Heart left ventricle (tissue), 16 donors: ENCODE measurements around the gene RBBP5. TPM values are rescaled to one million over a fixed set of nuclear protein-coding genes. Genes with fewer than 3 reads are reported as not detected.

Experiments used
- ATAC-seq, 4 donors: fragments of 200-7000 bp; cut with Tn5 transposase; one replicate each; pipeline ENCODE4 v1.9.1; 2020 to 2022; ENCODE audit warnings: moderate library complexity in 4 of 4, mild to moderate bottlenecking in 3 of 4, moderate number of reproducible peaks in 1 of 4
- DNase-seq, 5 donors: peaks; one replicate each; pipeline ENCODE4 v3.0.0-alpha.2; 2020
- H3K27ac ChIP-seq, 12 donors: fragments of 200-600 bp; sonication (generic) in 4 of 12; one replicate each; pipeline versions ENCODE4 v1.5.0 to v1.8.0; 2016 to 2022; ENCODE audit warnings: mild to moderate bottlenecking in 2 of 12
- H3K27me3 ChIP-seq, 9 donors: fragments of 200-600 bp; sonication (generic) in 2 of 9; one replicate each; pipeline versions ENCODE4 v1.5.1 to v1.8.0; 2016 to 2022; ENCODE audit warnings: mild to moderate bottlenecking in 3 of 9
- H3K36me3 ChIP-seq, 9 donors: fragments of 200-600 bp; sonication (generic) in 2 of 9; one replicate each; pipeline versions ENCODE4 v1.5.0 to v1.8.0; 2018 to 2022; ENCODE audit warnings: mild to moderate bottlenecking in 2 of 9
- H3K4me1 ChIP-seq, 12 donors: fragments of 200-600 bp; sonication (generic) in 4 of 12; one replicate each; pipeline versions ENCODE4 v1.5.0 to v1.8.0; 2016 to 2022; ENCODE audit warnings: mild to moderate bottlenecking in 3 of 12
- H3K4me3 ChIP-seq, 12 donors: fragments of 200-600 bp; sonication (generic) in 4 of 12; one replicate each; pipeline versions ENCODE4 v1.5.0 to v1.8.0; 2017 to 2022; ENCODE audit warnings: mild to moderate bottlenecking in 9 of 12, moderate library complexity in 4 of 12
- H3K9me3 ChIP-seq, 12 donors: fragments of 200-600 bp; sonication (generic) in 4 of 12; one replicate each; pipeline versions ENCODE4 v1.5.0 to v1.8.0; 2016 to 2022; ENCODE audit warnings: mild to moderate bottlenecking in 1 of 12
- POLR2A ChIP-seq, 2 donors: fragments of 450-650 bp; IDR thresholded peaks; one replicate each; pipeline ENCODE4 v1.6.1; 2017; ENCODE audit warnings: antibody characterized with exemption in 2 of 2, mild to moderate bottlenecking in 2 of 2, moderate library complexity in 2 of 2
- WGBS, 4 donors: extraction: QIAGEN DNeasy Blood & Tissue Kit in 2 of 4; methylation state at CpG; one replicate each; pipeline versions ENCODE4 v1.1.5 to v1.1.7; 2013 to 2018; 5-methylcytosine and 5-hydroxymethylcytosine counted together
- intact Hi-C, 10 donors: fragments of 100-400 bp; cut with DNase I; formaldehyde crosslinking; loops; one replicate each; pipeline versions ENCODE4 v1.11.1 to v1.14.2; 2022
- polyA plus RNA-seq, 2 donors: library from polyadenylated mRNA; stranded (reverse); fragments of 200-250 nt; gene quantifications; one replicate each; pipeline ENCODE4 v1.2.3, GENCODE V29; 2013
- total RNA-seq, 9 donors: library from RNA; depleted of rRNA in 2 of 9; stranded (reverse); fragments of >200 nt in 2 of 9; fragmentation: NEBNext Ultra II Directional in 3 of 9; extraction: Animal tissue kit (Norgen Biotek cat#: 25700) in 3 of 9; gene quantifications; one replicate each; pipeline versions ENCODE4 v1.1.0 to v1.2.4, GENCODE V29; 2016 to 2023
- TF ChIP-seq, protein P1 (sequence below), 12 donors: fragments of 200-600 bp; sonication (generic) in 4 of 12; IDR thresholded peaks; one replicate each; pipeline versions ENCODE4 v1.5.0 to v1.8.0; 2018 to 2022; ENCODE audit warnings: antibody characterized with exemption in 12 of 12, mild to moderate bottlenecking in 5 of 12
- donor health status: ischemic (EF 13 %, LVEDD 7.1; RV severe dilation, severe dysfunction).
- donor health status: healthy with polysubstance abuse.
- donor health status: DM: no; HTN: yes; CAD: no.
- donor health status: DM: no; HTN: no; CAD: no.
- donor health status: ischemic (EF 25% LVEDD 6.9; RV normal size, moderate dysfunction).
- donor health status: ischemic (EF 25% LVEDD 5.7; RV mildly dilated, moderate dysfunction).
- donor health status: healthy.
- donor health status: DM: yes; HTN: yes; CAD: no.
- donor health status: ischemic (EF 35%, LVEDD 5.7; RV mildly dilated, moderate dysfunction).
- donor health status: nonischemic (EF 11% LVEDD 7.7; RV severe dilation, severe dysfunction).
- donor health status: DM: yes; HTN: yes; CAD: no.
- donor health status: PGD.
- donor health status: ischemic (EF 29% LVEDD 5.4; RV normal size, mild dysfunction).
- donor health status: nonischemic (EF 23%, LVEDD 6.1; RV moderate dilation, normal function).

RBBP5 gene
- total and polyA plus RNA-seq, 11 donors = 3.8 to 12.1 (median 9.5) TPM

DNA sequence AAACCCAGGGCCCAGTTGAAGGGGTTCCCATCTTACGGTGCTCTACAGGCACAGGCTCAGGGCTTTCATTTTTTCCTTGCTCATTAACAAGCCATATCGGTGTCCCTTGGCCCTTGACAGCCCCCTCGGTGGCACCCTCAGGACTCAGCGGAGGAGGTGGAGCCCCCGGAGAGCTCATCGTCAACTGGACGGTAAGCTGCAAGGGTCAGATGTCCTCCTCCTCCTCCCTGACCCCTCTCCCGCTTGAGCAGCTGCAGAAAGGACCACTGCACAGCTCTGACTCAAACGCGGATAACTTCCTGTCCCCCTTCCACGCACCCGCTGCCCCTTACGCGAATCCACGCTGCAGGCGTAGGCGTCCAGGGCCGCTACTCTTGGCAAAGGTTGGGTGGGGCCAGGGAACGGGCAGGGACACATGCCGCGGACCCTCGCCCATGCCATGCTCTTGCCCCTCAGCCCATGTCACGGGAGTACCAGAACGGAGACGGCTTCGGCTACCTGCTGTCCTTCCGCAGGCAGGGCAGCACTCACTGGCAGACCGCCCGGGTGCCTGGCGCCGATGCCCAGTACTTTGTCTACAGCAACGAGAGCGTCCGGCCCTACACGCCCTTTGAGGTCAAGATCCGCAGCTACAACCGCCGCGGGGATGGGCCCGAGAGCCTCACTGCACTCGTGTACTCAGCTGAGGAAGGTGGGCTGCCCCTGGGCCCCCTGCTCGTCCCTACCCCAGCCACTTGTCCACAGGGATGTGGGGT is 52.2 kb downstream of the RBBP5 start:
- Histone ChIP-seq H3K4me3 (no peak overlapping the region), H3K27ac (no peak overlapping the region), H3K27me3 (no peaks in the 10 kb centered on the region), H3K9me3 (no peaks in the 10 kb centered on the region), H3K4me1 (peaks cover 0 to 6% (median 0%) of the 10 kb centered on the region in 12 donors), H3K36me3 (no peaks in the 10 kb centered on the region)
- intact Hi-C loops = loop anchor here in 3 of 10 donors (10.0 kb wide), 1 partner anchor 265 kb away; no protein-coding TSS in a partner anchor
- peak in 1 of 4 donors; percentile 31 for ATAC-seq
- no peak for DNase-seq
- 72 to 86% (median 82%) methylated on average over 23 to 42 of the region's 42 CpGs for WGBS, 4 donors
- TF ChIP-seq POLR2A (IDR thresholded peaks at IDR 0.05) = no peak
- TF ChIP-seq, protein P1, sequence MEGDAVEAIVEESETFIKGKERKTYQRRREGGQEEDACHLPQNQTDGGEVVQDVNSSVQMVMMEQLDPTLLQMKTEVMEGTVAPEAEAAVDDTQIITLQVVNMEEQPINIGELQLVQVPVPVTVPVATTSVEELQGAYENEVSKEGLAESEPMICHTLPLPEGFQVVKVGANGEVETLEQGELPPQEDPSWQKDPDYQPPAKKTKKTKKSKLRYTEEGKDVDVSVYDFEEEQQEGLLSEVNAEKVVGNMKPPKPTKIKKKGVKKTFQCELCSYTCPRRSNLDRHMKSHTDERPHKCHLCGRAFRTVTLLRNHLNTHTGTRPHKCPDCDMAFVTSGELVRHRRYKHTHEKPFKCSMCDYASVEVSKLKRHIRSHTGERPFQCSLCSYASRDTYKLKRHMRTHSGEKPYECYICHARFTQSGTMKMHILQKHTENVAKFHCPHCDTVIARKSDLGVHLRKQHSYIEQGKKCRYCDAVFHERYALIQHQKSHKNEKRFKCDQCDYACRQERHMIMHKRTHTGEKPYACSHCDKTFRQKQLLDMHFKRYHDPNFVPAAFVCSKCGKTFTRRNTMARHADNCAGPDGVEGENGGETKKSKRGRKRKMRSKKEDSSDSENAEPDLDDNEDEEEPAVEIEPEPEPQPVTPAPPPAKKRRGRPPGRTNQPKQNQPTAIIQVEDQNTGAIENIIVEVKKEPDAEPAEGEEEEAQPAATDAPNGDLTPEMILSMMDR (IDR thresholded peaks at IDR 0.05) = no peak

DNA sequence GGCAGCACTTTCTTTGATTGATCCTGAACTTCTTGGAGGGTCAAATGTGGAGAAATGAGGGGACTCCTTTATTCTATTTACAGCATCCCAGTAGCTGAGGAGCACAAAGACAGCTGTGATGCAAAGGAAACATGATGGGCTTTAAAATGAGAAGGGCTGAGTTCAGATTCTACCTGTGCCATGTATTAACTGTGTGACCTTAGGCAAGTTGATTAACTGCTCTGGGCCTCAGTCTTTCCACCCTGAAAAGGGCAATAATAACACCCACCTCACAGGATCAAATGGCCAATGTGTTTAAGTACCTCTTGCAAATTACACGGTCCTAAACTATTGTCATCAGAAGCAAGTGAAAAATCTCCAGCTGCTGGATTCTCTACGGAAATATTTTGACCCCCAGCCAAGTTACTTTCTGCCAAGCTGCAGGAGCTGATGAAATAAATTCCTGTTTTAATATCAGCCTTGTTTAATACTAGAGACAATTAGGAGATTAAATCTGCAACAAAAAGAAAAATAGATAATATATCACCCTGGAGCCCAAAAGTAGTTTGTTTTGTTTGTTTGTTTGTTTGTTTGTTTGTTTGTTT is 53.2 kb downstream of the RBBP5 start:
- TF ChIP-seq, protein P1 (IDR thresholded peaks at IDR 0.05) = no peak
- TF ChIP-seq POLR2A (IDR thresholded peaks at IDR 0.05) = no peak
- intact Hi-C loops = loop anchor here in 3 of 10 donors (10.0 kb wide), 1 partner anchor 264 kb away; no protein-coding TSS in a partner anchor
- Histone ChIP-seq H3K27me3 (no peaks in the 10 kb centered on the region), H3K4me3 (no peak overlapping the region), H3K4me1 (peaks cover 0 to 6% (median 0%) of the 10 kb centered on the region in 12 donors), H3K36me3 (no peaks in the 10 kb centered on the region), H3K27ac (no peak overlapping the region), H3K9me3 (no peaks in the 10 kb centered on the region)
- DNase-seq = no peak
- ATAC-seq = no peak
- 5 to 18% (median 7%) methylated on average over 2 of the region's 2 CpGs for WGBS, 4 donors

DNA sequence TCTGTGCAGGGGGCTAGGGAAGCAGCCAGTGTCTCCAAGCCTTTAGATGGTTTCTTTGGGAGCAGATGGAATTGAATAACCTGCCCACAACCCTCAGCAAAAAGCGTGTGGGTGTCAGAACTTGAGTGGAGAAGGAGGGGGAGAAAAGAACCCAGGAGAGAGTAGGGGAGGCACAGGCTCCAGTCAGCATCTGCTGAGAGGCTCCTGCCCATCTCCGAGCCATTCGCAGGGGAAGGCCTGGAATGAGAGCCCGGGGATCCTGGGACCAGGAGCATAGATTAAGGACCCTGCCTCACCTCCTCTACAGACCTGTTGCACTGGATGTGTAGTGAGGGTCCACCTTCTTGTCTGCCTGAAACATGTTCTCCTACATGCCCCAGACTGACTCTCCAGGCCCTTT is 53.8 kb downstream of the RBBP5 start:
- TF ChIP-seq, protein P1 (IDR thresholded peaks at IDR 0.05) = no peak
- no peak for TF ChIP-seq POLR2A (IDR thresholded peaks at IDR 0.05)
- ATAC-seq (no peak), DNase-seq (no peak)
- Histone ChIP-seq H3K4me3 (no peak overlapping the region), H3K27me3 (no peaks in the 10 kb centered on the region), H3K4me1 (peaks cover 0 to 6% (median 0%) of the 10 kb centered on the region in 12 donors), H3K27ac (no peak overlapping the region), H3K9me3 (no peaks in the 10 kb centered on the region), H3K36me3 (no peaks in the 10 kb centered on the region)
- WGBS, 4 donors = 70 to 93% (median 77%) methylated on average over 4 of the region's 4 CpGs
- intact Hi-C loops = loop anchor here in 3 of 10 donors (10.0 kb wide), 1 partner anchor 263 kb away; no protein-coding TSS in a partner anchor

DNA sequence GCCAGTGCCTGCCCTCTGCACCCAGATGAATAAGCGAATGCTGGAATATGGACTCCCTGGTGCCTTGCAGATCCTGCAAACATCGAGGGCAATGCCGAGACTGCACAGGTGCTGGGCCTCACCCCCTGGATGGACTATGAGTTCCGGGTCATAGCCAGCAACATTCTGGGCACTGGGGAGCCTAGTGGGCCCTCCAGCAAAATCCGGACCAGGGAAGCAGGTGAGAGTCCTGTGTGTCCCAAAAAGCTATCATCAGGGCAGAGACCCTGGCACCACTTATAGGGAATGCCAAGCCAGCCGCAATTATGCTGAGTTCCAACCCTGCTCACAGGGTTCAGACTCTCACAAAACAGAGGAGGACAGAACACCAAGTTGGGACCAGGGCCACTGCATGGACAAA is 54.7 kb downstream of the RBBP5 start:
- Histone ChIP-seq H3K9me3 (no peaks in the 10 kb centered on the region), H3K27ac (no peak overlapping the region), H3K4me1 (peaks cover 0 to 6% (median 0%) of the 10 kb centered on the region in 12 donors), H3K27me3 (no peaks in the 10 kb centered on the region), H3K36me3 (no peaks in the 10 kb centered on the region), H3K4me3 (no peak overlapping the region)
- 92 to 97% (median 96%) methylated on average over 6 of the region's 6 CpGs for WGBS, 4 donors
- DNase-seq (no peak), ATAC-seq (no peak)
- intact Hi-C loops = loop anchor here in 3 of 10 donors (10.0 kb wide), 1 partner anchor 262 kb away; no protein-coding TSS in a partner anchor
- TF ChIP-seq, protein P1 (IDR thresholded peaks at IDR 0.05) = no peak
- TF ChIP-seq POLR2A (IDR thresholded peaks at IDR 0.05) = no peak
